GM19324 (cell line): ENCODE data around the gene MYO9B.

Experiments used
- ATAC-seq: cut with Tn5 transposase; IDR thresholded peaks from one replicate; pipeline ENCODE4 v1.9.1; 2021; ENCODE audit warnings: mild to moderate bottlenecking, moderate library complexity; ENCODE audit not compliant: unreplicated experiment, low FRiP score

MYO9B gene

GRCh38 chr19:17205237-17206140 is 129.9 kb downstream of the MYO9B start:
- no peak for ATAC-seq

GRCh38 chr19:17206736-17207581 is 131.4 kb downstream of the MYO9B start:
- no peak for ATAC-seq

- no peak for ATAC-seq
These were observed 133.8 kb downstream of the MYO9B start for GRCh38 chr19:17209126-17210036.

- ATAC-seq: no peak
These were observed 134.7 kb downstream of the MYO9B start for GRCh38 chr19:17210296-17210695.

- ATAC-seq: no peak
These were observed 136.2 kb downstream of the MYO9B start for GRCh38 chr19:17211547-17212446.

GRCh38 chr19:17213334-17213733 is 137.8 kb downstream of the MYO9B start:
- ATAC-seq: no peak

- no peak for ATAC-seq
These were observed 139.0 kb downstream of the MYO9B start for GRCh38 chr19:17214508-17215126.

- peak; percentile 81 for ATAC-seq
These were observed 139.8 kb downstream of the MYO9B start, which contains the start of gene USE1 for GRCh38 chr19:17215127-17215971. USE1 (plus strand) TSS chr19:17215357; CDS start chr19:17215406, 49 bp downstream.

- no peak for ATAC-seq
These were observed 140.6 kb downstream of the MYO9B start for GRCh38 chr19:17216058-17216670.

GRCh38 chr19:17219286-17219685 is 143.7 kb downstream of the MYO9B start:
- ATAC-seq: no peak

GRCh38 chr19:17220207-17220758 is 144.7 kb downstream of the MYO9B start:
- no peak for ATAC-seq

GRCh38 chr19:17225053-17225452 is 149.5 kb downstream of the MYO9B start:
- no peak for ATAC-seq

GRCh38 chr19:17226002-17226933 is 150.7 kb downstream of the MYO9B start, which contains the start of gene OCEL1:
OCEL1 (plus strand) TSS chr19:17226226; CDS start chr19:17226248, 22 bp downstream.
- peak; percentile 94 for ATAC-seq

GRCh38 chr19:17227798-17228367 is 152.3 kb downstream of the MYO9B start:
- ATAC-seq: no peak

- no peak for ATAC-seq
These were observed 154.3 kb downstream of the MYO9B start for GRCh38 chr19:17229890-17230289.

GRCh38 chr19:17232258-17232657 is 156.7 kb downstream of the MYO9B start:
- no peak for ATAC-seq
